ENCODE measurements around the gene CCDC51. TPM values are rescaled to one million over a fixed set of nuclear protein-coding genes. Genes with fewer than 3 reads are reported as not detected.

Gene CCDC51
- total and polyA plus RNA-seq, 2 of the 13 experiments (the other 11 are each of a cell fraction or from before 2014, with no cell fraction given): 18.1 to 29.4 TPM

GRCh38 chr3:48422681-48423080 is 17.2 kb downstream of the CCDC51 start (continued):
- no peak for TF ChIP-seq ZSCAN31 (CRISPR knock-in tag; IDR thresholded peaks at IDR 0.05; ENCODE audit: low read depth)
- TF ChIP-seq ZNF513 (CRISPR knock-in tag; conservative IDR thresholded peaks at IDR 0.05): no peak
- no peak for TF ChIP-seq MTF1 (CRISPR knock-in tag; IDR thresholded peaks at IDR 0.05)
- no peak for TF ChIP-seq ZSCAN9 (CRISPR knock-in tag; IDR thresholded peaks at IDR 0.05; ENCODE audit: borderline replicate concordance)
- no peak for TF ChIP-seq MLX (CRISPR knock-in tag; IDR thresholded peaks at IDR 0.05)
- TF ChIP-seq ZBTB20 (CRISPR knock-in tag; IDR thresholded peaks at IDR 0.05; ENCODE audit: borderline replicate concordance, low read depth): no peak
- TF ChIP-seq BCLAF1 (IDR thresholded peaks at IDR 0.05): no peak

- Histone ChIP-seq H2AFZ (ENCODE audit: low read length) (no peak overlapping the region), H3K4me3 (replicated peaks in 1 of 3; ENCODE audit: insufficient read depth in 1 of 3, low read depth in 2 of 3, low read length in 3 of 3) (no peak overlapping the region), H3K4me1 (ENCODE audit: insufficient read depth, low read length) (peaks cover 54% of the 10 kb centered on the region), H3K36me3 (replicated peaks in 1 of 2; ENCODE audit: control insufficient read depth in 1 of 2, insufficient read depth in 2 of 2, low read length in 2 of 2) (peaks cover 58 to 83% of the 10 kb centered on the region in 2 experiments), H3K9ac (ENCODE audit: insufficient read depth, low read depth, low read length) (no peak overlapping the region), H3K79me2 (ENCODE audit: insufficient read depth, low read length) (peaks cover 58% of the 10 kb centered on the region), H4K20me1 (ENCODE audit: insufficient read depth, low read length) (peaks cover 71% of the 10 kb centered on the region), H3K9me3 (ENCODE audit: low read length) (no peaks in the 10 kb centered on the region), H3K4me2 (ENCODE audit: low read depth, low read length) (no peak overlapping the region), H3K27me3 (ENCODE audit: control insufficient read depth in 1 of 2, insufficient read depth in 2 of 2, low read length in 2 of 2) (no peaks in the 10 kb centered on the region), H3K27ac (ENCODE audit: extremely low read length, insufficient read depth, low read length) (no peak overlapping the region)
- intact Hi-C loops (cut with micrococcal nuclease; ENCODE audit: unreplicated experiment): no loop called here
- 81% methylated on average over 3 of the region's 3 CpGs for WGBS (ENCODE audit: low lambda C conversion rate)
- ChIA-PET POLR2A (interaction anchor here (1.4 to 11.1 kb wide), 5 partner anchors 8 to 21 kb away, joined by 5 to 130 read pairs (median 10); partner anchors contain the start of genes CCDC51, PLXNB1 and TMA7), CTCF (ENCODE audit: low intra/inter-chr PET ratio, low total read pairs) (interaction anchor here (2.0 kb wide), 1 partner anchor 14 kb away, joined by 16 read pairs; no protein-coding TSS in a partner anchor)
- FAIRE-seq (no peak), ATAC-seq (peak; percentile 39), DNase-seq (ENCODE audit: low spot score) (no peak)
- in situ Hi-C loops (cut with HindIII; ENCODE audit: extremely low pct_ligation_motif_present, low pct_unique_long_range_greater_than_20kb): no loop called here
- no TSS peak for BruUV-seq (replicated peaks)
- TF ChIP-seq TFAP4 (IDR thresholded peaks at IDR 0.05; ENCODE audit: borderline replicate concordance, low read depth) (no peak), SMC3 (IDR thresholded peaks at IDR 0.05; ENCODE audit: low read length) (0 out of 2 replicates have a peak, but pooled peaks have one; percentile 0), ZNF564 (CRISPR knock-in tag; IDR thresholded peaks at IDR 0.05) (no peak), RAD21 (CRISPR knock-in tag; IDR thresholded peaks at IDR 0.05) (0 out of 2 replicates have a peak, but pooled peaks have one; percentile 26), ATF6 (CRISPR knock-in tag; conservative IDR thresholded peaks at IDR 0.05) (no peak), CTCF (CRISPR knock-in tag; IDR thresholded peaks at IDR 0.05) (peak; percentile 61), NCOR1 (IDR thresholded peaks at IDR 0.05; ENCODE audit: borderline replicate concordance, low read length) (peak; percentile 77)
Measured at GRCh38 chr3:48422272-48422671, 17.6 kb downstream of the CCDC51 start.

Data from HepG2 (cell line).